A172 (cell line): ENCODE measurements around the gene FOXN4. TPM values are rescaled to one million over a fixed set of nuclear protein-coding genes. Genes with fewer than 3 reads are reported as not detected.

Experiments
- DNase-seq: peaks from one replicate; pipeline ENCODE4 v3.0.0-alpha.2; 2015; ENCODE audit warnings: low spot score
- total RNA-seq: library from RNA; depleted of rRNA; stranded (reverse); fragments of >200 nt; shearing (Covaris generic); gene quantifications from 2 replicates; pipeline ENCODE4 v1.2.3, GENCODE V29; 2014

FOXN4 gene
- total RNA-seq, 1 experiment from 2014 or later: not detected

DNA sequence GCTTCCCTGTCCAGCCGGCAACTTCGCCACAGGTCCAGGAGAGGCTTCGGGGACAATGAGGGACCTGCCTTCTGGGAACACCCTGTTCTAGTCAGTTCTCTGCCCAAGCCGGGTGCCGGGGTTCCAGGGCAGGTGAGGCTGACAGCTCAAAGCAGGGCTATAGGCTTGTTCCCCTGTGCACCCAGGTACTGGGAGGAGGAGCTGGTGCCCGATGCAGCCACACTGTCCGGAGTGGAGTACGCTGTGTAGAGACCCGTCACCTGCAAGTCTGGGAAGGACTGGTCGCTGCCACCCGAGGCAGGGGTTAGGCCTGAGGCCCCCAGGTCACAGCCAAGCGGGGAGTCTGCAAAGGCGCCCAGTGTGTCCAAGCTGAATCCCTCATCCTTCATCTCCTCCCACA, 29.6 kb downstream of the FOXN4 start:
- DNase-seq: no peak

DNA sequence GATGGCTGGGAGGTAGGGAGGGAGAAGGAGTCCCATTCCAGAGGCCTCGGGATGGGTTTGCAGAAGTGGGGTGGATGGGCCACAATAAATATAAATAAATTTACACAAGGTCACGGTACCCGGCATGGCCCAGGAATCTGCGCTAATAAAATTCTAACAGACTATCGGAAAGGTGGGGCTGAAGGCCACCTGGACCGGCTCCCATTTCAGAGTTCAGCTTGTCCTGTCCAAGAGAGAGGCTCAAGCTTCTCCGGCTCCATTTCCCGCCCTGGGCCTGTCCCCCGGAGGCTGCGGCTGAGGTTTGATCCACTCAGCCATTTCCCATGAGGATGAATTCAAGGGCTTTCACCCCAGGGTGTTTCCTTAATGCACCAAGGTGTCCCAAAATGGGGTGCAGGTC, 30.2 kb downstream of the FOXN4 start:
- DNase-seq: no peak

DNA sequence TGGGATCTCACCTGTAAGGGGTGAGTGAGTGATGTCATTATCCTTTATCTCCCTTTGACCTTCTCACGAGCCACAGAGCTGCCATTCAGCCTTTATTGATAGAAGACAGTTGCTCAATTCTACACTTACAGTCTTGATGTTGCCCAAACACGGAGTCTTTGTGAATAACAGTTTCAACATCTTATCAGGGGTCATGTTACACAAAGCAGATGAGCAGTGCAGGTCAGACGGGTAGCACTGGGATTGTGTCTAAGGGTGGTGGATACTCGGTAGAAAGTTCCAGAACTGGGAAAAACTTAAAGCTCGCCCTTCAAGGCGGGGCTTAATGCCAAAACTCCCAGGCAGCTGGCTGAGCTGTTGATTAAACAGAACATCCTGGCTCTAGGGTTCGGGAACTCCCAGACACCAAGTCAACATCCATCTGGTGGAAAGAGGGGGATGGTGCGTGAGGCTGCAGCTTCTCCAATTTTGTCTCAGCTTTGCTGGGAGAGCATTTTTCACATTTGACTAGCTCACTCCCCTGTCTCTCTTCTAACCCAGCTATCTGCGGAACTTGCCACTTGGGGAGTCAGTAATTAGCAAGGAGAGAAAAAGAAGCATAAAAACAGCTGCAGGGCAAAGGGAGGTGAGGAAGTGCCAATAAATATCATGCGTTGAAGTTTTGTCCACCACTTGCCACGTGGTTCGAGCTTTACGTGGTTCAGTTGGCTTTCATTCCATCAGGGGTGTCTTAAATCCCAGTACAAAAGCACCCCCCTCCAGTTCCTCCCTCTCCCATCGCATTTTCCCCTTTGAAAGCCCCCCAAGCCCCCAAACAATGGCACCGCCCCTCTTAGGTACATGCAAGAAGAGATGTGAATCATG, 31.0 kb downstream of the FOXN4 start:
- no peak for DNase-seq

DNA sequence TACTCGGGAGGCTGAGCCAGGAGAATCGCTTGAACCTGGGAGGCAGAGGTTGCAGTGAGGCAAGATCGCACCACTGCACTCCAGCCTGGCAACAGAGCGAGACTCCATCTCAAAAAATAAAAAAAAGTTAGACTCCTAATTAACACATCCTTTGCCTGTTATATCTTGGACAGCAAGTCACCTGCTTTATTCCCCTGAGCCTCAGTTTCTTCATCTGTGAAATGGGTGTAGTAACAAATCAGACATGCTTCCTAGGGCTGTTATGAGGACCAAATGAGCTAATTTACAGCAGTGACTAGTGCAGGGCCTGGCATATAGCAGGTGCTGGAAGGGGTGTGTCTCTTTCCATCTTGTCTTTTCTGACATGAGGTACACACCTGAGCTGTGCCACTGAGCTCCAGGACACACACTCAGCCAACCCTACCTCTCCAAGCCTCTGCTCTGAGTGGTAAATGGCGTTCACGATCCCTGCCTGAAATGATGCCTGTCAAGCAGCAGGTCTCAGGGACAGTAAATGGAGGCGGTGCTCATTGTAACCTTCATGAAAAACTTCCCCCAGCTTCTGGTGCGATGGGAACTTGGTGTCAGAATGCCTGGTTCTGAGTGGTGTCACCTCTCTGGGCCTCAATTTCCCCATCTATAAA, 31.7 kb downstream of the FOXN4 start:
- no peak for DNase-seq

- no peak for DNase-seq
Measured at GRCh38 chr12:109276160-109276559, 32.9 kb downstream of the FOXN4 start.

DNA sequence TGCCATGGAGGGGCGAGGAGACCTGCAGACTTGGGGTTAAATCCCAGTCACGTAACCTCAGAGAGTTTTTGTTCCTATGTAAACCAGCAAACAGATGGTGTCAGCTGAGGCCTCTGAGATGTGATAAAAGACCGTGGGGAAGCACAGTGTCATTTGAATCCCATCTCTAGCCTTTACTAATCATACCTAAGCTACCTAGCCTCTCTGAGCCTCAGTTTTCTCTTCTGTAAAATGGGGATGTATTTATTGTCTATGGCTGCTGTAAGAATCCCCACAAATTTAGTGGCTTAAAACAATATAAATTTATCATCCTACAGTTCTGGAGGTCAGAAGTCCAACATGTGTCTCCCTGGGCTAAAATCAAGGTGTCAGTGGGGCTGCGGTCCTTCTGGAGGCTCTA, 33.9 kb downstream of the FOXN4 start:
- no peak for DNase-seq

- DNase-seq: no peak
Measured at GRCh38 chr12:109274381-109274780, 34.7 kb downstream of the FOXN4 start.

GRCh38 chr12:109273354-109273753, 35.7 kb downstream of the FOXN4 start:
- DNase-seq: no peak

GRCh38 chr12:109271418-109271817, 37.7 kb downstream of the FOXN4 start:
- DNase-seq: no peak

DNA sequence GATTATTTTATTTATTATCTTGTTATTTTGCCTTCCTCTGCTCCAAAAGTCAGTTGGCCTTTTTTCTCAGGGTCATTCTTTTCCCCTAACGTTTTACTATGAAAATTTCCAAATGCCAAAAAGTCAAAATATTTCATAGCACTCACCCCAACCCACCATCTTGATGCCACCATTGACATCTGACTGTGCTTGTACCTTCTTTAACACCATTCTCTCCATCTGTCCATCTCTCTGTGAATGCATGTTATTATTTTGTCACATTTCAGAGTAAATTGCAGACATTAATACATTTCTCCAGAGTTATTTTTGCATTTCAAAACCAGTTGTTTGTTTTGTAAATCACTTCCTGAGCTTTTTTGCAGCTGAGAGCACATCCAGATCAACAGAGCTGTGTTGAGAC, 38.6 kb downstream of the FOXN4 start:
- no peak for DNase-seq

DNA sequence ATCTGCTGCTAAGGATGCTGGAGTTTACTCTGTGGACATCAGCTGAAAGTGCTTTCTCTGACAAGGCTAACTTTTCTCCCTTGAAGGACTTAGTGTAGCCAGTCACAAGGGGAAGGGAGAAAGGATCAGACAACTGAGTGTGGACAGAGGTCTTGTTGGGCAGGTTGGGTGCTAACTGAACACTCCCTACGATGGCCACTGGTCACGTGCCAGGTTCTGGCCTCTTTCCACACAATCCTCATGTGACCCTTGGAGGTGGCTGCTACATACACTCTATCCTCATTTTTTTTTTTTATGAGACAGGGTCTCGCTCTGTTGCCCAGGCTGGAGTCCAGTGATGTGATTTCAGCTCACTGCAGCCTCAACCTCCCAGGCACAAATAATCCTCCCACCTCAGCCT, 39.7 kb downstream of the FOXN4 start:
- no peak for DNase-seq

GRCh38 chr12:109268896-109269295, 40.2 kb downstream of the FOXN4 start:
- no peak for DNase-seq

GRCh38 chr12:109267361-109267760, 41.7 kb downstream of the FOXN4 start:
- no peak for DNase-seq

- no peak for DNase-seq
Measured at GRCh38 chr12:109266106-109266879, 42.8 kb downstream of the FOXN4 start.

GRCh38 chr12:109264943-109265650, 44.0 kb downstream of the FOXN4 start:
- DNase-seq: no peak

- no peak for DNase-seq
Measured at GRCh38 chr12:109264095-109264942, 44.8 kb downstream of the FOXN4 start.

GRCh38 chr12:109263439-109263838, 45.6 kb downstream of the FOXN4 start:
- DNase-seq: no peak

GRCh38 chr12:109261939-109262338, 47.1 kb downstream of the FOXN4 start:
- DNase-seq: no peak

DNA sequence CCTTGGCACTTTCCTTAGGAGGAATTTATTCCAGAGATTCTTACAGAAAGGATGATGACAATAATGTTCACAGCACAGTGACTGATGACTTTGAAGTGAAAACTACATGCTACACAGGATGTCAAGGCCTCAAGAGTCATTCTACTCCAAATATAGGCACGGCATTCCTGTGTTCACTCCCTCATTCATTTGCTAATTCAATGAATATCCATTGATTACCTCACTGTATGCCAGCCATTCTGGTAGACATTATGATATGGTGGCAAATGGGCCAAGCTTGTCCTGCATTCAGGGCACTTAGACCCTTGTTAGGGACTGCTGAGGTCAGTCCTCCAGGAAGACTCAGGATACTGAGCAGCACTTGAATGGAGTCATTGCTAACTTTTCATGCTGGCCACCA, 48.0 kb downstream of the FOXN4 start:
- DNase-seq: no peak

- DNase-seq: no peak
Measured at GRCh38 chr12:109259545-109259895, 49.6 kb downstream of the FOXN4 start.
